NCI-H1417 treated with DMSO at 0.1 percent for 48 hours (cell line): ENCODE measurements around the gene RUSF1.
"Not testable (repeated sequence)": the region's sequence is repeated elsewhere in the genome, so short reads cannot be mapped to it uniquely, and the experiment has no call there.

ENCODE experiments used
- DNase-seq: peaks from one replicate; lab custom pipeline; 2025; lab: John Stamatoyannopoulos, UW

Gene RUSF1

GRCh38 chr16:31507929-31508705 is at the start of gene RUSF1:
TSS of gene RUSF1 (minus strand) at chr16:31508391. CDS start at chr16:31508373, 18 bp downstream.
- DNase-seq = peak; percentile 54

GRCh38 chr16:31542763-31543162 is 34.6 kb upstream of the RUSF1 start:
- no peak for DNase-seq

DNA sequence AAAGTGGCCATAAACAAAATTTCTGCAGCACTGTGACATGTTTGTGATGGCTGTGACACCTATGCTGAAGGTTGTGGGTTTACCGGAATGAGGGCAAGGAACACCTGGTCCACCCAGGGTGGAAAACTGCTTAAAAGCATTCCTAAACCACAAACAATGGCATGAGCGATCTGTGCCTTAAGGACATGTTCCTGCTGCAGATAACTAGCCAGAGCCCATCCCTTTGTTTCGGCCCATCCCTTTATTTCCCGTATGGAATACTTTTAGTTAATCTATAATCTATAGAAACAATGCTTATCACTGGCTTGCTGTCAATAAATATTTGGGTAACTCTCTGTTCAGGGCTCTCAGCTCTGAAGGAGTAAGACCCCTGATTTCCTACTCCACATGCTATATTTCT is 31.6 kb upstream of the RUSF1 start:
- not testable (repeated sequence) for DNase-seq

GRCh38 chr16:31538243-31538598 is 30.0 kb upstream of the RUSF1 start:
- not testable (repeated sequence) for DNase-seq

- DNase-seq = no peak
Measured at GRCh38 chr16:31537362-31538242, 29.4 kb upstream of the RUSF1 start.

GRCh38 chr16:31536804-31537361 is 28.7 kb upstream of the RUSF1 start:
- DNase-seq = no peak

DNA sequence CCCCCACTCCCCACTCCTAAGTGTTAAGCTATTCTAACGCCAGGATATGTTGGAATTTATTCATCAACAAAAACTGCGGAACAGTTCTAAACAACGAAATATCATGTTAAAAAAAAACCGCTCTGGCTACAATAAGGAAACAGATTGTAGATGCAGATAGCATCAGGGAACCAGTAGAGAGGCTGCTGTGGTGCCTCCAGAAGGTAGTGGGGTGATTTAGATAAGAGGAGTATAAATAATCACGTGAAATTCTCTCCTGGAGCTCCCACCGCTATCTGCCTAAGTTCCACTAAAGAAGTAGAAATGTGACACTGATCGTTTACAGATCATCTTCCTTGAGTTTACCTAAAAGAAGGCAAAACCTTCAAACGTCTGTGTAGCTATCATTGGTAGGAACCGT is 27.5 kb upstream of the RUSF1 start:
- no peak for DNase-seq

- DNase-seq = no peak
Measured at GRCh38 chr16:31532896-31533295, 24.7 kb upstream of the RUSF1 start.

DNA sequence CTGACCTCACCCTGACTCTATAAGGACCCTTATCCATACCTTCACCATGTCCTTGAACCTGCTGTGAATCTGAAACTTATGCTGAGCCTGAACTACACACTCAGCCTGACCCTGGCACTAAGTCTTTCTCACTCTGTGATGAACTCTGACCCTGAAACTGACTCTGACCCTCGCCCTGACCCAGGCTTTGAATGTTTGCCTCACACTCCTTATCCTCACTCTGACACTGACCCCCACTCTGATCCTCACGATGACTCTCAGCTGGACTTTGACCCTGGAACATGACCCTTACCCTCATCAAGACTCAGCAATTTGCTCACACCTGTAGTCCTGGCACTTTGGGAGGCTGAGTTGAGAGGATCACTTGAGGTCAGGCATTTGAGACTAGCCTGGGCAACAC is 23.9 kb upstream of the RUSF1 start:
- DNase-seq = no peak

GRCh38 chr16:31531096-31531495 is 22.9 kb upstream of the RUSF1 start:
- no peak for DNase-seq

GRCh38 chr16:31530405-31530804 is 22.2 kb upstream of the RUSF1 start:
- DNase-seq = no peak

- DNase-seq = no peak
Measured at GRCh38 chr16:31529937-31530312, 21.7 kb upstream of the RUSF1 start.

GRCh38 chr16:31529108-31529936 is 21.1 kb upstream of the RUSF1 start:
- no peak for DNase-seq

GRCh38 chr16:31528523-31529107 is 20.4 kb upstream of the RUSF1 start:
- DNase-seq = no peak

DNA sequence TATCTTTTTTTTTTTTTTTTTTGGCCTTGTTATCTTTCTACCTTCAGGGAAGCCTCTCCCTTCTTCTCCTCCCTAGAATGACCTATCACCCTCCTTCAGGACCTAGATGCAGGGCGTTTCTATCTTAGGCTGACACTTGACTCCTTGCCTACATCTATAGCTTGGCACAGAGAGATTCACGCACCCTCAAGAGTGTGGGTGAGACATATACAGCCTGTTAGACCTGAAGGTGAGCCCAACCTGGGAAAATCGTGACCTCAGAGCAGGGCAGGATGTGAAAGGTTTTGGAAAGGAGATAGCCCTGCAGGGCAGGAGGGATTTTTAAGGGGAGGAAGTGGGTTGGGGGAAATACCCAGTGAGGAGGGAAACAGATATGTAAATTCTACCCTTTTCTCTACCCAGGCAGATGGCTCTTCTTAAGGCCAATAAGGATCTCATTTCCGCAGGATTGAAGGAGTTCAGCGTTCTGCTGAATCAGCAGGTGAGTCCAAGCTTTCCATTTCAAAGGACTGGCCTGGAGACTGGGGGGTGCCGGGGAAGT is 19.6 kb upstream of the RUSF1 start, which contains the start of gene AHSP:
AHSP (plus strand) TSS at position 167 of the 541 bp plus-strand sequence; CDS start at position 407, 240 bp downstream.
- DNase-seq = no peak

GRCh38 chr16:31525113-31525512 is 16.9 kb upstream of the RUSF1 start:
- DNase-seq = no peak

DNA sequence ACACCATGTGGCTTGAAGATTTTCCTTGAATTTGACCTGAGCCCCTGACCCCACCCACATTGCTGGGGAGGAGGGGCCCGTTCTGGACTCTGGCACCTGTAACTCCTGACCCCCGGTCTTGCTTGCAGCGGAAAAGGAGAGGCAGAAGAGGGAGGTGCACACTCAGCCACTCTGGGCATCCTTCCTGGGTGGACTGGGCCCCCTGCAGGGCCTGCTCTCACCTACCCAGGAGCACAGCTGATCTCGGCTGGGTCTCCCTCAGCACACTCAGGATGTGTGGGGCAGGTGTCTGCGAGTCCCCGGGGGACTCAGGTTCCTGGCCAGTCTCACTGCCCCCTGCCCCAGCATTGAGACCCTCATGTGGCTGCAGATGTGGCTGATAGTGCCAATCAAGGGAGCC is 15.6 kb upstream of the RUSF1 start:
- DNase-seq = not testable (repeated sequence)

- no peak for DNase-seq
Measured at GRCh38 chr16:31522071-31522470, 13.9 kb upstream of the RUSF1 start.

DNA sequence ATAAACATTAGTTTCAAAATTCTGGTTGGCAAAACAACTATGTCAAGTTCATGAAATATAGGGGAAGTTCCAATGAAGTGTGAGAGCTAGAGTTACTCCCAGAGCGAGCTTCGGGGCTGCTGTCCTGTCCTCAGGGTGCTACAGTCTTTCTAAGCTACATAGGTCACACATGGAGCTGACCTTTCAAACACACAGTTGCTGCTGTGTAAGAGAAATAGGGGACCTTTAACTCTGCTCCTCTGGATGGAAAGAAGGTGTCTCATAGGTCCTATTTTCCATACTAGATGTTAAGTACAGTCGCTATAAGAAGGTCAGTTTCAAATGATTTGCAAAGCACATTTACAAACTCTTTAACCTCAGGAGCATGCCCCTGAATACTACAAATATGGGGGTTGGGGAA is 13.2 kb upstream of the RUSF1 start:
- DNase-seq = no peak

- no peak for DNase-seq
Measured at GRCh38 chr16:31519759-31520431, 11.7 kb upstream of the RUSF1 start.
